ENCODE data around the gene AFF2.

Gene AFF2

GRCh38 chrX:148923631-148924030 lies 423.2 kb downstream of the AFF2 start:
- no peak for DNase-seq (ENCODE audit: low read depth in 2 of 2)

- no peak for DNase-seq (ENCODE audit: low read depth in 2 of 2)
These were observed 426.0 kb downstream of the AFF2 start for GRCh38 chrX:148926371-148926770.

GRCh38 chrX:148928811-148929210 lies 428.4 kb downstream of the AFF2 start:
- DNase-seq (ENCODE audit: low read depth in 2 of 2): no peak

- no peak for DNase-seq (ENCODE audit: low read depth in 2 of 2)
These were observed 429.3 kb downstream of the AFF2 start for GRCh38 chrX:148929686-148930085.

- no peak for DNase-seq (ENCODE audit: low read depth in 2 of 2)
These were observed 429.9 kb downstream of the AFF2 start for GRCh38 chrX:148930206-148930729.

- no peak for DNase-seq (ENCODE audit: low read depth in 2 of 2)
These were observed 433.5 kb downstream of the AFF2 start for GRCh38 chrX:148933881-148934280.

- DNase-seq (ENCODE audit: low read depth in 2 of 2): no peak
These were observed 437.9 kb downstream of the AFF2 start for GRCh38 chrX:148938348-148938747.

- DNase-seq (ENCODE audit: low read depth in 2 of 2): no peak
These were observed 440.1 kb downstream of the AFF2 start for GRCh38 chrX:148940411-148940996.

GRCh38 chrX:148942754-148943153 lies 442.3 kb downstream of the AFF2 start:
- DNase-seq (ENCODE audit: low read depth in 2 of 2): no peak

- DNase-seq (ENCODE audit: low read depth in 2 of 2): no peak
These were observed 447.1 kb downstream of the AFF2 start for GRCh38 chrX:148947399-148947975.

GRCh38 chrX:148956352-148956751 lies 455.9 kb downstream of the AFF2 start:
- DNase-seq (ENCODE audit: low read depth in 2 of 2): no peak

GRCh38 chrX:148958901-148959300 lies 458.5 kb downstream of the AFF2 start:
- no peak for DNase-seq (ENCODE audit: low read depth in 2 of 2)

GRCh38 chrX:148960060-148960459 lies 459.6 kb downstream of the AFF2 start:
- no peak for DNase-seq (ENCODE audit: low read depth in 2 of 2)

GRCh38 chrX:148961985-148962384 lies 461.6 kb downstream of the AFF2 start:
- DNase-seq (ENCODE audit: low read depth in 2 of 2): no peak

GRCh38 chrX:148976571-148977400 lies 476.4 kb downstream of the AFF2 start:
- no peak for DNase-seq (ENCODE audit: low read depth in 2 of 2)

- DNase-seq (ENCODE audit: low read depth in 2 of 2): no peak
These were observed 479.4 kb downstream of the AFF2 start for GRCh38 chrX:148979786-148980185.

GRCh38 chrX:148984238-148984637 lies 483.8 kb downstream of the AFF2 start:
- no peak for DNase-seq (ENCODE audit: low read depth in 2 of 2)

GRCh38 chrX:148991502-148991901 lies 491.1 kb downstream of the AFF2 start:
- no peak for DNase-seq (ENCODE audit: low read depth in 2 of 2)

- DNase-seq (ENCODE audit: low read depth in 2 of 2): no peak
These were observed 495.2 kb downstream of the AFF2 start for GRCh38 chrX:148995661-148996060.

- no peak for DNase-seq (ENCODE audit: low read depth in 2 of 2)
These were observed 501.9 kb downstream of the AFF2 start for GRCh38 chrX:149002320-149002719.

- no peak for DNase-seq (ENCODE audit: low read depth in 2 of 2)
These were observed 503.6 kb downstream of the AFF2 start for GRCh38 chrX:149003863-149004660.

- DNase-seq (ENCODE audit: low read depth in 2 of 2): no peak
These were observed 504.5 kb downstream of the AFF2 start for GRCh38 chrX:149004936-149005335.

Measured in stimulated activated CD8-positive, alpha-beta memory T cell treated with anti-CD3 and anti-CD28 coated beads, Interleukin-2, amount 100 ng/mL, for 1 hour (primary cell).